Psoas muscle (tissue), 8 donors: Measurements from ENCODE around the gene HOXB2. TPM values are rescaled to one million over a fixed set of nuclear protein-coding genes. Genes with fewer than 3 reads are reported as not detected.

ENCODE experiments used
- ATAC-seq, 4 donors: fragments of 200-7000 bp; cut with Tn5 transposase; one replicate each; pipeline ENCODE4 v1.9.1; 2020; ENCODE audit warnings: moderate library complexity in 3 of 4, mild to moderate bottlenecking in 2 of 4
- DNase-seq, 2 donors: peaks; one replicate each; pipeline ENCODE4 v3.0.0-alpha.2; 2020
- H3K27ac ChIP-seq: fragments of 200-600 bp; one replicate; pipeline ENCODE4 v1.8.0; 2022
- H3K27me3 ChIP-seq, 3 donors: fragments of 200-600 bp in 1 of 3; one replicate each; pipeline versions ENCODE4 v1.6.1 to v1.8.0; 2013 to 2022; ENCODE audit warnings: low read length in 2 of 3, mild to moderate bottlenecking in 2 of 3, moderate library complexity in 1 of 3; ENCODE audit not compliant: insufficient read depth in 3 of 3
- H3K36me3 ChIP-seq, 2 donors: fragments of 200-600 bp in 1 of 2; one replicate each; pipeline versions ENCODE4 v1.6.1 to v1.8.0; 2013 to 2022; ENCODE audit warnings: low read depth in 1 of 2, mild to moderate bottlenecking in 1 of 2, moderate library complexity in 1 of 2; ENCODE audit not compliant: insufficient read depth in 1 of 2
- H3K4me1 ChIP-seq: fragments of 200-600 bp; one replicate; pipeline ENCODE4 v1.8.0; 2022
- H3K4me3 ChIP-seq: fragments of 200-600 bp; one replicate; pipeline ENCODE4 v1.8.0; 2022; ENCODE audit warnings: mild to moderate bottlenecking
- H3K9me3 ChIP-seq: fragments of 200-600 bp; one replicate; pipeline ENCODE4 v1.8.0; 2022
- CTCF ChIP-seq: fragments of 200-600 bp; IDR thresholded peaks from one replicate; pipeline ENCODE4 v1.8.0; 2022; ENCODE audit warnings: antibody characterized with exemption
- WGBS, 3 donors: extraction: QIAGEN DNeasy Blood & Tissue Kit; methylation state at CpG; one replicate each; pipeline versions ENCODE4 v1.1.6 to v1.1.7; 2013; 5-methylcytosine and 5-hydroxymethylcytosine counted together
- intact Hi-C, 2 donors: fragments of 100-400 bp; cut with DNase I; formaldehyde crosslinking; loops; one replicate each; pipeline versions ENCODE4 v1.11.0 to v1.14.2; 2022
- polyA plus RNA-seq, 3 donors: library from polyadenylated mRNA; stranded (reverse); fragments of 200-250 nt; gene quantifications; one replicate each; pipeline ENCODE4 v1.2.3, GENCODE V29; 2013
- total RNA-seq, 4 donors: library from RNA; stranded (reverse); fragmentation: NEBNext Ultra II Directional in 2 of 4; extraction: Animal tissue kit (Norgen Biotek cat#: 25700) in 2 of 4; gene quantifications; one replicate each; pipeline versions ENCODE4 v1.2.1 to v1.2.4, GENCODE V29; 2021 to 2023
- donor health status: healthy with polysubstance abuse.
- donor health status: DM: no; HTN: no; CAD: no; lungs with moderate emphysema.
- donor health status: Bipolar disorder and iron deficiency.
- donor health status: healthy.
- donor health status: DM: yes; HTN: yes; CAD: no.
- donor health status: DM: no; HTN: no; CAD: no.
- donor health status: DM: no; HTN: no; CAD: no.
- donor health status: DM: yes; HTN: yes; CAD: no.

Gene HOXB2
- total and polyA plus RNA-seq, 7 donors: 3.1 to 12.9 (median 5.0) TPM

- Histone ChIP-seq H3K9me3 (no peaks in the 10 kb centered on the region), H3K4me3 (no peak overlapping the region), H3K27me3 (peaks cover 0 to 5% (median 2%) of the 10 kb centered on the region in 3 donors), H3K36me3 (peaks cover 0 to 8% of the 10 kb centered on the region in 2 donors), H3K4me1 (peaks cover 5% of the 10 kb centered on the region), H3K27ac (no peak overlapping the region)
- DNase-seq (no peak), ATAC-seq (no peak)
- intact Hi-C loops: no loop called here
- WGBS, 3 donors: 85 to 90% (median 85%) methylated on average over 3 of the region's 3 CpGs
- no peak for TF ChIP-seq CTCF
These were observed 4.3 kb upstream of the HOXB2 start for GRCh38 chr17:48549281-48549630.

GRCh38 chr17:48548523-48549280 is 3.8 kb upstream of the HOXB2 start:
- peak overlapping the region; percentile 44 for H3K4me3 ChIP-seq

GRCh38 chr17:48547808-48548522 is 3.1 kb upstream of the HOXB2 start:
- peak overlapping the region; percentile 89 for H3K27ac ChIP-seq
- DNase-seq: no peak
- 69 to 74% (median 74%) methylated on average over 24 of the region's 24 CpGs for WGBS, 3 donors
- H3K9me3 ChIP-seq: no peaks in the 10 kb centered on the region
- H3K4me3 ChIP-seq: peak overlapping the region; percentile 44
- H3K36me3 ChIP-seq: peaks cover 0 to 8% of the 10 kb centered on the region in 2 donors
- H3K4me1 ChIP-seq: peaks cover 5% of the 10 kb centered on the region
- H3K27me3 ChIP-seq: peaks cover 0 to 8% (median 6%) of the 10 kb centered on the region in 3 donors
- intact Hi-C loops: no loop called here
- ATAC-seq: no peak
- no peak for TF ChIP-seq CTCF

More at GRCh38 chr17:48548523-48549280, 3.8 kb upstream of the HOXB2 start:
- H3K4me1 ChIP-seq: peaks cover 5% of the 10 kb centered on the region
- TF ChIP-seq CTCF: no peak
- H3K9me3 ChIP-seq: no peaks in the 10 kb centered on the region
- WGBS, 3 donors: 79 to 84% (median 82%) methylated on average over 6 of the region's 6 CpGs
- H3K36me3 ChIP-seq: peaks cover 0 to 8% of the 10 kb centered on the region in 2 donors
- H3K27ac ChIP-seq: peak overlapping the region; percentile 89
- peaks cover 0 to 8% (median 2%) of the 10 kb centered on the region in 3 donors for H3K27me3 ChIP-seq
- DNase-seq: no peak
- intact Hi-C loops: no loop called here
- ATAC-seq: no peak

GRCh38 chr17:48546924-48547807 is 2.3 kb upstream of the HOXB2 start:
- DNase-seq (no peak), ATAC-seq (no peak)
- peak overlapping the region; percentile 44 for H3K4me3 ChIP-seq
- TF ChIP-seq CTCF: no peak
- H3K36me3 ChIP-seq: peaks cover 0 to 8% of the 10 kb centered on the region in 2 donors
- H3K27me3 ChIP-seq: peaks cover 0 to 10% (median 8%) of the 10 kb centered on the region in 3 donors
- no peaks in the 10 kb centered on the region for H3K9me3 ChIP-seq
- 56 to 59% (median 57%) methylated on average over 10 of the region's 10 CpGs for WGBS, 3 donors
- peak overlapping the region; percentile 89 for H3K27ac ChIP-seq
- intact Hi-C loops: no loop called here
- peaks cover 5% of the 10 kb centered on the region for H3K4me1 ChIP-seq
